ENCODE results near the gene CCDC18.
"Not testable (repeated sequence)": the region's sequence is repeated elsewhere in the genome, so short reads cannot be mapped to it uniquely, and the experiment has no call there.

DNA sequence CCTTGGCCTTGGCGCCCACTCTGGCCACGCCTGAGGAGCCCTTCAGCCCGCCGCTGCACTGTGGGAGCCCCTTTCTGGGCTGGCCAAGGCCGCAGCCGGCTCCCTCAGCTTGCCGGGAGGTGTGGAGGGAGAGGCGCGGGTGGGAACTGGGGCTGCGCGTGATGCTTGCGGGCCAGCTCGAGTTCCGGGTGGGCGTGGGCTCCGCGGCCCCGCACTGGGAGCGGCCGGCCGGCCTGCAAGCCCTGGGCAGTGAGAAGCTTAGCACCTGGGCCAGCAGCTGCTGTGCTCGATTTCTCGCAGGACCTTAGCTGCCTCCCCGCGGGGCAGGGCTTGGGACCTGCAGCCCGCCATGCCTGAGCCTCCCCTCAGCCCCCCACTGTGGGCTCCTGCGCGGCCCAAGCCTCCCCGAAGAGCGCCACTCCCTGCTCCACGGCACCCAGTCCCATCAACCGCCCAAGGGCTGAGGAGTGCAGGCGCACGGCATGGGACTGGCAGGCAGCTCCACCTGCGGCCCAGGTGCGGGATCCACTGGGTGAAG lies 10.3 kb upstream of the CCDC18 start:
- TF ChIP-seq, protein P1, sequence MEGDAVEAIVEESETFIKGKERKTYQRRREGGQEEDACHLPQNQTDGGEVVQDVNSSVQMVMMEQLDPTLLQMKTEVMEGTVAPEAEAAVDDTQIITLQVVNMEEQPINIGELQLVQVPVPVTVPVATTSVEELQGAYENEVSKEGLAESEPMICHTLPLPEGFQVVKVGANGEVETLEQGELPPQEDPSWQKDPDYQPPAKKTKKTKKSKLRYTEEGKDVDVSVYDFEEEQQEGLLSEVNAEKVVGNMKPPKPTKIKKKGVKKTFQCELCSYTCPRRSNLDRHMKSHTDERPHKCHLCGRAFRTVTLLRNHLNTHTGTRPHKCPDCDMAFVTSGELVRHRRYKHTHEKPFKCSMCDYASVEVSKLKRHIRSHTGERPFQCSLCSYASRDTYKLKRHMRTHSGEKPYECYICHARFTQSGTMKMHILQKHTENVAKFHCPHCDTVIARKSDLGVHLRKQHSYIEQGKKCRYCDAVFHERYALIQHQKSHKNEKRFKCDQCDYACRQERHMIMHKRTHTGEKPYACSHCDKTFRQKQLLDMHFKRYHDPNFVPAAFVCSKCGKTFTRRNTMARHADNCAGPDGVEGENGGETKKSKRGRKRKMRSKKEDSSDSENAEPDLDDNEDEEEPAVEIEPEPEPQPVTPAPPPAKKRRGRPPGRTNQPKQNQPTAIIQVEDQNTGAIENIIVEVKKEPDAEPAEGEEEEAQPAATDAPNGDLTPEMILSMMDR (conservative IDR thresholded peaks at IDR 0.05; ENCODE audit: low read depth, low read length): not testable (repeated sequence)
- TF ChIP-seq EZH2phosphoT487 (IDR thresholded peaks at IDR 0.05; ENCODE audit: borderline replicate concordance, low read length); EZH2 (IDR thresholded peaks at IDR 0.05; ENCODE audit: low read length, unreplicated experiment): not testable (repeated sequence)
